ENCODE data around the gene STK35. TPM values are rescaled to one million over a fixed set of nuclear protein-coding genes. Genes with fewer than 3 reads are reported as not detected.

The STK35 gene
- total RNA-seq, 1 experiment from 2014 or later, result 16.5 TPM

GRCh38 chr20:2054911-2055310, 46.7 kb upstream of the STK35 start:
- no peaks in the 10 kb centered on the region for H3K4me1 Mint-ChIP-seq (ENCODE audit: low read depth, unreplicated experiment)

DNA sequence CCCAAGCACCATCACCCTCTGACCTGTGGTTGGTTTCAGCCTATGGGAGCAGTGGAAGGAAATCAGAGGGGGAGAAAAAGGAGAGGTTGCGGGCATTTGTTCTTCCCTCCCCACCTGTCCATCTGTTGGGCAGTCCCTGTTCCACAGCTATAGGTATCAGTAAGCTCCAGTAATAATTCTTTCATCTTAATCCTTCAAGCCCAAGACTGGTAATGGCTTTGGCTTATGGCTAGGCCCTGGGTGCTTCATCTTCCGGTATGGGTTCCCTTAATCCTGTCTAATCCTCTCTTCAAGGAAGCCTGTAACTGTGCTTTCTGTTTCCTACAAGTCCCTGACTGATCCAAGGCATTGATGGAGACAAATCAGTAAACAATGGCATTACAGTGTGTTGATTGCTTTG, 42.2 kb upstream of the STK35 start:
- Mint-ChIP-seq H3K4me1 (ENCODE audit: low read depth, unreplicated experiment) (no peaks in the 10 kb centered on the region), H3K27me3 (ENCODE audit: unreplicated experiment) (peaks cover 13% of the 10 kb centered on the region), H3K9me3 (ENCODE audit: low read depth, unreplicated experiment) (peaks cover 2% of the 10 kb centered on the region), H3K27ac (ENCODE audit: unreplicated experiment) (no peak overlapping the region), H3K4me3 (ENCODE audit: low read depth, unreplicated experiment) (no peak overlapping the region), H3K36me3 (ENCODE audit: insufficient read depth, unreplicated experiment) (no peaks in the 10 kb centered on the region)
- CTCF ChIA-PET, result no interaction called here
- TF ChIP-seq, protein P1, sequence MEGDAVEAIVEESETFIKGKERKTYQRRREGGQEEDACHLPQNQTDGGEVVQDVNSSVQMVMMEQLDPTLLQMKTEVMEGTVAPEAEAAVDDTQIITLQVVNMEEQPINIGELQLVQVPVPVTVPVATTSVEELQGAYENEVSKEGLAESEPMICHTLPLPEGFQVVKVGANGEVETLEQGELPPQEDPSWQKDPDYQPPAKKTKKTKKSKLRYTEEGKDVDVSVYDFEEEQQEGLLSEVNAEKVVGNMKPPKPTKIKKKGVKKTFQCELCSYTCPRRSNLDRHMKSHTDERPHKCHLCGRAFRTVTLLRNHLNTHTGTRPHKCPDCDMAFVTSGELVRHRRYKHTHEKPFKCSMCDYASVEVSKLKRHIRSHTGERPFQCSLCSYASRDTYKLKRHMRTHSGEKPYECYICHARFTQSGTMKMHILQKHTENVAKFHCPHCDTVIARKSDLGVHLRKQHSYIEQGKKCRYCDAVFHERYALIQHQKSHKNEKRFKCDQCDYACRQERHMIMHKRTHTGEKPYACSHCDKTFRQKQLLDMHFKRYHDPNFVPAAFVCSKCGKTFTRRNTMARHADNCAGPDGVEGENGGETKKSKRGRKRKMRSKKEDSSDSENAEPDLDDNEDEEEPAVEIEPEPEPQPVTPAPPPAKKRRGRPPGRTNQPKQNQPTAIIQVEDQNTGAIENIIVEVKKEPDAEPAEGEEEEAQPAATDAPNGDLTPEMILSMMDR (IDR thresholded peaks at IDR 0.05; ENCODE audit: unreplicated experiment), result no peak
- intact Hi-C loops (cut with micrococcal nuclease; ENCODE audit: unreplicated experiment), result no loop called here
- BruUV-seq (replicated peaks), result no TSS peak
- DNase-seq, result no peak

More at GRCh38 chr20:2054911-2055310, 46.7 kb upstream of the STK35 start:
- Mint-ChIP-seq H3K4me3 (ENCODE audit: low read depth, unreplicated experiment) (no peak overlapping the region), H3K9me3 (ENCODE audit: low read depth, unreplicated experiment) (peaks cover 2% of the 10 kb centered on the region), H3K27ac (ENCODE audit: unreplicated experiment) (no peak overlapping the region), H3K36me3 (ENCODE audit: insufficient read depth, unreplicated experiment) (no peaks in the 10 kb centered on the region), H3K27me3 (ENCODE audit: unreplicated experiment) (peaks cover 48% of the 10 kb centered on the region)
- no peak for DNase-seq
- CTCF ChIA-PET, result no interaction called here
- no TSS peak for BruUV-seq (replicated peaks)
- intact Hi-C loops (cut with micrococcal nuclease; ENCODE audit: unreplicated experiment), result no loop called here
- TF ChIP-seq, protein P1 (IDR thresholded peaks at IDR 0.05; ENCODE audit: unreplicated experiment), result no peak

DNA sequence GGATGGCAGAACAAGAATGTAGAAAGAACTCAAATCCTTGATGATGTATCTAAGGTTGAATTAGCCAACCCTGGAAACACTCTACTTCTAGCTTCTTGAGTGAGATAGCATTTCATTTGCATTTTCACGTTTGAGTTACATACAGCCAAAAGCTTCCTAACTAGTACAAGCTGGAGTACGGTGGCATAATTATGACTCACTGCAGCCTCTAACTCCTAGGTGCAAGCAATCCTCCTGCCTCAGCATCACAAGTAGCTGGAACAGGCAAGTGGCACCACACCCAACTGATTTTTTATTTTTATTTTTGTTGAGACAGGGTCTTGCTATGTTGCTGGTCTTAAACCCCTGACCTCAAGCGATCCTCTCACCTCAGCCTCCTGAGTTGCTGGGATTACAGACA, 36.5 kb upstream of the STK35 start:
- H3K27ac Mint-ChIP-seq (ENCODE audit: unreplicated experiment), result no peak overlapping the region
- H3K4me1 Mint-ChIP-seq (ENCODE audit: low read depth, unreplicated experiment), result no peaks in the 10 kb centered on the region
- BruUV-seq (replicated peaks), result no TSS peak
- intact Hi-C loops (cut with micrococcal nuclease; ENCODE audit: unreplicated experiment), result no loop called here
- CTCF ChIA-PET, result no interaction called here
- no peak for DNase-seq
- peaks cover 37% of the 10 kb centered on the region for H3K27me3 Mint-ChIP-seq (ENCODE audit: unreplicated experiment)
- no peaks in the 10 kb centered on the region for H3K36me3 Mint-ChIP-seq (ENCODE audit: insufficient read depth, unreplicated experiment)
- TF ChIP-seq, protein P1 (IDR thresholded peaks at IDR 0.05; ENCODE audit: unreplicated experiment), result no peak
- H3K9me3 Mint-ChIP-seq (ENCODE audit: low read depth, unreplicated experiment), result no peaks in the 10 kb centered on the region
- H3K4me3 Mint-ChIP-seq (ENCODE audit: low read depth, unreplicated experiment), result no peak overlapping the region

DNA sequence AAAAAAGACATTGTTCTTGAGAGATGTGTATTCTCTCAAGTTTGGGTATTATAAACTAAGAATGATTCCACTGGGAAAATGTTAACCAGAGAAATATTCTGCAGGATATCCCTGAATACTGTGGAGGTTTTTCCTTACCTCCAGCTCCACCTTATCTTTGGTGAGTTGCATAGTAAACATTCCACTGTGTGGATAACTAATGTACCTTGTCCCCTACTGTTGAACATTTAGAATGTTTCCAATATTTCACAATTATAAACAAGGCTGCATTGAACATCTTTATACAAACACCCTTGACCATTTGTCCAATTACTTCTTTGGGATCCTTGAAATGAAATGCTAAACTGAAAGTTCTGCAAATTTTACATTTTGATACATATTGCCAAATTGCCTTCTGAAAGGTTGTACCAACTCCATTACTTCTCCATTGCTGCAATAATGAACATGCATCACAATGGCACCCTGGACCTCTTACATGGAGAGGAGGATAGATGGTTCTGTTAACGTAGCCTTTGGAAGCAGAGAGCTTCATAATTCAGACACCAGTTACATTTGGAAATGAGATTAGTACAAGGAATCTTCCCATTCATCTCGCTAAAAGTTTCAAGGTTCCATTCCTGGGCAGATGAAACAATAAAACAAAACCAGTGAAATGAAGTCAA, 35.0 kb upstream of the STK35 start:
- TF ChIP-seq, protein P1 (IDR thresholded peaks at IDR 0.05; ENCODE audit: unreplicated experiment), result no peak
- H3K27me3 Mint-ChIP-seq (ENCODE audit: unreplicated experiment), result peaks cover 43% of the 10 kb centered on the region
- BruUV-seq (replicated peaks), result no TSS peak
- intact Hi-C loops (cut with micrococcal nuclease; ENCODE audit: unreplicated experiment), result no loop called here
- H3K36me3 Mint-ChIP-seq (ENCODE audit: insufficient read depth, unreplicated experiment), result no peaks in the 10 kb centered on the region
- no peak overlapping the region for H3K27ac Mint-ChIP-seq (ENCODE audit: unreplicated experiment)
- no peak overlapping the region for H3K4me3 Mint-ChIP-seq (ENCODE audit: low read depth, unreplicated experiment)
- no peaks in the 10 kb centered on the region for H3K4me1 Mint-ChIP-seq (ENCODE audit: low read depth, unreplicated experiment)
- DNase-seq, result no peak
- H3K9me3 Mint-ChIP-seq (ENCODE audit: low read depth, unreplicated experiment), result no peaks in the 10 kb centered on the region
- CTCF ChIA-PET, result no interaction called here

Measured in Calu3 (cell line).